HG02588 (cell line): Measurements from ENCODE around the gene SLC25A13.
"Not testable (repeated sequence)": the region's sequence is repeated elsewhere in the genome, so short reads cannot be mapped to it uniquely, and the experiment has no call there.

ENCODE experiments used
- ATAC-seq: cut with Tn5 transposase; IDR thresholded peaks from one replicate; pipeline ENCODE4 v1.9.1; 2021; ENCODE audit warnings: mild to moderate bottlenecking, moderate library complexity; ENCODE audit not compliant: unreplicated experiment

The SLC25A13 gene

DNA sequence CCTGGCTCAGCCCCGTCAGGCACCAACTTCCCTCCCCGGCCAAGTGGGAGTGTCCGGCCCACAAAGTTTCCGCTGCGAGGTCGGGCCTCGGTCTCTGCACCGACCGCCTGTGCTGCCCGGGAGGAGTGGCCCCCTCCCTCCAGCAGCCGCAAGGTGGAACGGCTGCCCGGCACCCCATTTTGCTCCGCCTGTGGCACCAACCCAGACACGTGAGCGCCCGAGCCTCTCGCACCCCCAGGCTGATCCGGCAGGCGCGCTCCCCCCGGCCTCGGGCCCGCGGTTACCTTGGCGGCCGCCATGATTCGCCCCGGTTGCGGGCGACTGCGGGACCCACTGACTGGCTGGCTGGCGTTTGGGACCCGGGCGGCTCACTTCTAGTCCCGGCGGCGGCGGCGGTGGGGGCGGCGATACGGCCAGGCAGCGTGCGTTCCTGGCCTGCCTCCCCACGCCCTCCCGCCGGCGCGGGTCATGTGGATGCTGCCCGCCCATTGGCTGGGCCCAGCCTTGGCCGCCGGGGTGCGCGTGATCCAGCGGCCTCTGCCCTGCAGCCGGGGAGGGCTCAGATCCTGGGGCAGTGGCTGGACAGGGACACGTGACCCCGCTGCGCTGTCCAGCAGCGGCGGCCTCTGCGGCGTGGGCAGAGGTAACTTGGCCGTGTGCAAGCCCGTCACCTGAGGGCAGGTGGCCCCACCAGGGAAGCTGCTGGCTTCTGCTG is at the start of gene SLC25A13:
SLC25A13 (minus strand) TSS at position 441 of the 715 bp plus-strand sequence; CDS start at position 299, 142 bp downstream.
- peak; percentile 83 for ATAC-seq

DNA sequence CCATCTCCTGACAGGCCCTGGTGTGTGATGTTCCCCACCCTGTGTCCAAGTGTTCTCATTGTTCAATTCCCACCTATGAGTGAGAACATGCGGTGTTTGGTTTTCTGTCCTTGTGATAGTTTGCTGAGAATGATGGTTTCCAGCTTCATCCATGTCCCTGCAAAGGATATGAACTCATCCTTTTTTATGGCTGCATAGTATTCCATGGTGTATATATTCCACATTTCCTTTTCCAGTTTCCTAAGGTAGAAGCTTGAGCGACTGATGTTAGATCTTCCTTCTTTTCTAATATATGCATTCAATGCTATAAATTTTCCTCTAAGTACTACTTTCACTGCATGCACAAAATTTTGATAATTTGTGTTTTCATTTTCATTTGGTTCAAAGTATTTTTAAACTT is 44.0 kb upstream of the SLC25A13 start:
- not testable (repeated sequence) for ATAC-seq

- no peak for ATAC-seq
Measured at GRCh38 chr7:96361116-96361857, 39.4 kb upstream of the SLC25A13 start.

DNA sequence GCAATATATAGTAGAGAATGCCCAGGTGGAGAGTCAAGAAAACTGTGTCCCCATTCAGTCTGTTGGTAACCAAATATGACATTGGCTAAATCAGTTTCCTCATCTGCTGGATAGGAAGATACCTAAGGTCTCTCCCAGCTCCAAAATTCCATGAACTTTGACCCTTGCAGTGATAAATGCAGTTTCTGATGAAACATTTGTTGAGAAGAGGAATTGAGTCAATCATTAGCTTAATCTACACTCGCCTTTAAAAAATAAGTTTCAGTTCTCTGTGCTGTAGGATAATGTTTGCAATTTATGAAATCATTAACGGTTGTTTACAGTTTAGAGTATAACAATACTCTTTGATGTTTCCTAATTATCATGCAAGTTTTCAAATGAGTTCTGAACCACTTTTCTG is 38.0 kb upstream of the SLC25A13 start:
- ATAC-seq: no peak

- ATAC-seq: not testable (repeated sequence)
Measured at GRCh38 chr7:96358236-96358971, 36.5 kb upstream of the SLC25A13 start.

- no peak for ATAC-seq
Measured at GRCh38 chr7:96355990-96356506, 34.1 kb upstream of the SLC25A13 start.

GRCh38 chr7:96354881-96355280 is 33.0 kb upstream of the SLC25A13 start:
- no peak for ATAC-seq

- ATAC-seq: no peak
Measured at GRCh38 chr7:96349572-96349971, 27.7 kb upstream of the SLC25A13 start.

- no peak for ATAC-seq
Measured at GRCh38 chr7:96347471-96347870, 25.6 kb upstream of the SLC25A13 start.

- ATAC-seq: no peak
Measured at GRCh38 chr7:96346293-96346953, 24.5 kb upstream of the SLC25A13 start.

GRCh38 chr7:96344236-96344635 is 22.3 kb upstream of the SLC25A13 start:
- ATAC-seq: no peak

- ATAC-seq: no peak
Measured at GRCh38 chr7:96342049-96342448, 20.2 kb upstream of the SLC25A13 start.

- no peak for ATAC-seq
Measured at GRCh38 chr7:96337519-96337918, 15.6 kb upstream of the SLC25A13 start.

DNA sequence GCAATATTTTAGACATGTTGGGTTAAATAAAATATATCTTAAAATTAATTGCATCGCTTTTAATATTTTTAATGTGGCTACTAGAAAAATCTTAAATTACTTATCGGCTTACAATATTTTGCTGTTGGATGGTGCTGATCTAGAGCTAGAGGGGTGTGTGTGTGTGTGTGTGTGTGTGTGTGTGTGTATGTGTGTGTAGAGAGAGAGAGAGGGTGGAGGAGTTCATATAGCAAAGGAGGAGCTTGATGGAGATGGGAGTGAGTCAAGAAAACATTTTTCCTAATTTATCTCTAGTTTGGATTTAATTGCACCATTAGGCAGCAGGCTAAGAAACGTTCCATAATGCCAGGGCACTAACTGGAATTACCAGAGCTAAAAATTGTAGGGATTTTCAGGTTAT is 10.4 kb upstream of the SLC25A13 start:
- ATAC-seq: no peak

GRCh38 chr7:96331775-96332174 is 9.9 kb upstream of the SLC25A13 start:
- no peak for ATAC-seq

GRCh38 chr7:96331233-96331632 is 9.3 kb upstream of the SLC25A13 start:
- no peak for ATAC-seq

DNA sequence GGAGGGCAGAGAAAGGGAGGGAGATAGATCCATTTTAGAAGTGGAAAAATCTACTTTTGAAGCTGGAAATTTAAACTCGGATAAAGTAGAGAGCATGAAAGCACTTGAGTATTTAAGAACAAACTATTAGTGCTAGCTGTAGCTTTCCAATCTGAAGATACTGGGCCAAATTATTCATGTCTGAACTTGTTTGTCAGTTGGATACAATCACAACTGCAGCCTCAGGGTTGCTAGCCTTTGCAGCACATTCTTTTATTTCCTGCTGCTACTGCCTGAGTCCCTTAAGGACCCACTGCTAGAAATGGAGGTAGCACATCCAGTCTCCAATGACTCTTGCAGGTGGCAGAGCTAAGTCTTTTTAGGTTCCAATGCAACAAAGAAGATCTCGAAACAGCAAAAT is 8.3 kb upstream of the SLC25A13 start:
- no peak for ATAC-seq

DNA sequence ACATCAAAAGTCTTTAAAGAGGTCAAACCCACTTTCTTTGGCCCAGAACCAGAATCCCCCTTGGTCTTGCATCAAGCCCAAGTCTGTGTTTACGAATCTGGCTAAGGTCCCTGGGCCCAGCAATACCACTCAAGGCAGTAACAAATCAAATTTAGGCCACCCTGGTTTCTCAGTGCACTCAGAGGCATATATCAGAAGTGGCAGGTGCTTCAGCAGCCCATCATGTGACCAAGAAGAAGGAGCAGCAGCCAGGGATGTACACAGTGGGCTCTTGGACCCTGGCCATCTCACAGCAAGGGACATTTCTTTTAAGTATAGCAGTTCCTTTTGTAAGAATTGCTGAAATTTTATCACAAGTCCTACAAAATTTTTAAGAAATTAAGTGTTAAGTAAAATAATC is 7.3 kb upstream of the SLC25A13 start:
- ATAC-seq: no peak

DNA sequence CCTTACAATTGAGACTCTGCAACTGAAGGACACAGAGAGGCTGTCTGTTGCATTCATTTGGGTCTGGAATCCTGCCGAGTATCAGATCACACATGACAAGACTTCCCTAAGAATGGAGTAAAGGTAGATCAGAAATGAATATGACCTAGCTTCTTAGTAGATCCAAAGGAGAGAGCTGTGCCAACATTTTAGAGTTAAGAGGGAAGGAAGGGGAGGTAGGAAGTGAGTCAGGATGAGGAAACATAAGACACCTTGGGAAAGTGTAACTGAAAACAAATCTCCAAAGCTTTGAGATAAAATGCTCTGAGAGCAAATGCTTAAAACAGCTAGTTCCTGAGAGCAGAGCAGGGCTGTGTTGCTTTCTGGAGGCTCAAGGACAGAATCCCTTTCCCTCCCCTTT is 6.1 kb upstream of the SLC25A13 start:
- no peak for ATAC-seq

DNA sequence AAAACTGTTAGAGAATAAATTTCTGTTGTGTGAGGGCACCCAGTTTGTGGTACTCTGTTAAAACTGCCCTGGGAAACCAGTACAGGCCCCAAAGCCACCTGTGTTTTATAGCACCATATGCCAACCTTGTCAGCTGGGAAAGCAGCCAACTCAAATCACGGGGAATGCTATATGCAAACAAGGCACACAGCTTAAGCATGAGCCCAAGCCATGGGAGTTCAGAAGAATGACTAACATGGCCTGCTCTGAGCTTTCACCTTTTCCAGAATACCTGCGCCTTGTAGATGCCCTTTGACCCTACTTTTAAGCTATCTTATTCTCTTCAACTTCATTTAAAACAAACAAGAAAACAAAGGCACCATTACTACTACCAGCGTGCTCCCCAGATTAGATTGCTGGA is 5.5 kb upstream of the SLC25A13 start:
- no peak for ATAC-seq

DNA sequence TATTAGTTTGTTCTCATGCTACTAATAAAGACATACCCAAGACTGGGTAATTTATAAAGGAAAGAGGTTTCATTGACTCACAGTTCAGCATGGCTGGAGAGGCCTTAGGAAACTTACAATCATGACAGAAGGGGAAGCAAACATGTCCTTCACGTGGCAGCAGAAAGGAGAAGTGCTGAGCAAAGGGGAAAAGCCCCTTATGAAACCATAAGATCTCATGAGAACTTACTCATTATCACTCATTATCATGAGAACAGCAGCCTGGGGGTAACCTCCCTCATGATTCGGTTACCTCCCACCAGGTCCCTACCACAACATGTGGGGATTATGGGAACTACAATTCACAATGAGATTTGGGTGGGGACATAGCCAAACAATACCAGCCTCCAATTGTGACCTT is 4.9 kb upstream of the SLC25A13 start:
- ATAC-seq: not testable (repeated sequence)
